Stimulated activated naive B cell treated with anti-CD40 and anti-IgM and Interleukin-4, amounts not matched to agents 10 μg/mL and 1 μg/mL and 100 μg/mL, for 72 hours (primary cell): Measurements from ENCODE around the gene PPL.

ENCODE experiments used
- ATAC-seq, 2 donors: fragments of 150-1000 bp; cut with Tn5 transposase; replicated peaks; 2 replicates each; pipeline ENCODE4 v1.10.0; 2021; ENCODE audit warnings: moderate library complexity in 1 of 2
- DNase-seq: peaks from one replicate; pipeline ENCODE4 v3.0.0; 2021
- H3K27ac Mint-ChIP-seq: one replicate; pipeline ENCODE4 v1.8.0; 2022; ENCODE audit warnings: mild to moderate bottlenecking, mixed read lengths
- H3K27me3 Mint-ChIP-seq, 2 donors: one replicate each; pipeline ENCODE4 v1.8.0; 2022; ENCODE audit warnings: mixed read lengths in 2 of 2
- H3K36me3 Mint-ChIP-seq, 2 donors: one replicate each; pipeline ENCODE4 v1.8.0; 2022; ENCODE audit warnings: mixed read lengths in 2 of 2, mild to moderate bottlenecking in 1 of 2
- H3K4me1 Mint-ChIP-seq, 2 donors: one replicate each; pipeline ENCODE4 v1.8.0; 2022; ENCODE audit warnings: mixed read lengths in 2 of 2, mild to moderate bottlenecking in 1 of 2
- H3K4me3 Mint-ChIP-seq, 2 donors: one replicate each; pipeline ENCODE4 v1.8.0; 2022; ENCODE audit warnings: mild to moderate bottlenecking in 2 of 2, mixed read lengths in 2 of 2, moderate library complexity in 1 of 2
- H3K9me3 Mint-ChIP-seq, 2 donors: one replicate each; pipeline ENCODE4 v1.8.0; 2022; ENCODE audit warnings: mixed read lengths in 2 of 2, mild to moderate bottlenecking in 1 of 2

The PPL gene

GRCh38 chr16:4946917-4947316, 10.0 kb upstream of the PPL start:
- no peaks in the 10 kb centered on the region for H3K9me3 Mint-ChIP-seq
- no peak overlapping the region for H3K27ac Mint-ChIP-seq
- H3K27me3 Mint-ChIP-seq = peaks cover 31 to 34% of the 10 kb centered on the region in 2 donors

GRCh38 chr16:4945560-4946502, 8.9 kb upstream of the PPL start:
- no peaks in the 10 kb centered on the region for H3K36me3 Mint-ChIP-seq
- H3K9me3 Mint-ChIP-seq = no peaks in the 10 kb centered on the region
- ATAC-seq = no peak
- DNase-seq = no peak
- H3K27ac Mint-ChIP-seq = no peak overlapping the region
- peaks cover 28 to 35% of the 10 kb centered on the region in 2 donors for H3K27me3 Mint-ChIP-seq
- H3K4me1 Mint-ChIP-seq = peaks cover 7 to 20% of the 10 kb centered on the region in 2 donors
- H3K4me3 Mint-ChIP-seq = no peak overlapping the region

More at GRCh38 chr16:4946917-4947316, 10.0 kb upstream of the PPL start:
- Mint-ChIP-seq H3K4me1 (peaks cover 7 to 20% of the 10 kb centered on the region in 2 donors), H3K36me3 (no peaks in the 10 kb centered on the region), H3K4me3 (no peak overlapping the region)
- DNase-seq = no peak
- ATAC-seq = no peak

GRCh38 chr16:4944333-4945281, 7.7 kb upstream of the PPL start:
- Mint-ChIP-seq H3K4me3 (peak overlapping the region in 1 of 2 donors; percentile 59), H3K27me3 (peaks cover 28 to 35% of the 10 kb centered on the region in 2 donors), H3K4me1 (peaks cover 7 to 20% of the 10 kb centered on the region in 2 donors), H3K9me3 (no peaks in the 10 kb centered on the region), H3K27ac (no peak overlapping the region), H3K36me3 (no peaks in the 10 kb centered on the region)
- no peak for DNase-seq
- peak; percentile 36 to 48 for ATAC-seq

- Mint-ChIP-seq H3K36me3 (no peaks in the 10 kb centered on the region), H3K9me3 (no peaks in the 10 kb centered on the region), H3K27ac (no peak overlapping the region), H3K27me3 (peaks cover 37 to 43% of the 10 kb centered on the region in 2 donors), H3K4me3 (no peak overlapping the region), H3K4me1 (peaks cover 9 to 17% of the 10 kb centered on the region in 2 donors)
- ATAC-seq = no peak
- DNase-seq = no peak
Observed at GRCh38 chr16:4942481-4942880, 5.5 kb upstream of the PPL start.

GRCh38 chr16:4940719-4941118, 3.8 kb upstream of the PPL start:
- H3K27me3 Mint-ChIP-seq = peaks cover 43% of the 10 kb centered on the region in 2 donors
- no peak overlapping the region for H3K4me3 Mint-ChIP-seq
- DNase-seq (no peak), ATAC-seq (no peak)
- peaks cover 13 to 27% of the 10 kb centered on the region in 2 donors for H3K4me1 Mint-ChIP-seq
- H3K9me3 Mint-ChIP-seq = no peaks in the 10 kb centered on the region
- no peak overlapping the region for H3K27ac Mint-ChIP-seq
- no peaks in the 10 kb centered on the region for H3K36me3 Mint-ChIP-seq

GRCh38 chr16:4938683-4939030, 1.7 kb upstream of the PPL start:
- H3K4me1 Mint-ChIP-seq = peaks cover 6 to 13% of the 10 kb centered on the region in 2 donors
- no peak overlapping the region for H3K27ac Mint-ChIP-seq
- H3K4me3 Mint-ChIP-seq = no peak overlapping the region
- peaks cover 49 to 50% of the 10 kb centered on the region in 2 donors for H3K27me3 Mint-ChIP-seq
- ATAC-seq (no peak), DNase-seq (no peak)
- H3K36me3 Mint-ChIP-seq = no peaks in the 10 kb centered on the region
- no peaks in the 10 kb centered on the region for H3K9me3 Mint-ChIP-seq

GRCh38 chr16:4937782-4938682, 1.1 kb upstream of the PPL start:
- Mint-ChIP-seq H3K4me1 (peaks cover 6 to 13% of the 10 kb centered on the region in 2 donors), H3K27me3 (peaks cover 51 to 56% of the 10 kb centered on the region in 2 donors), H3K9me3 (no peaks in the 10 kb centered on the region), H3K4me3 (peak overlapping the region; percentile 71 to 72), H3K27ac (no peak overlapping the region), H3K36me3 (no peaks in the 10 kb centered on the region)
- no peak for ATAC-seq
- no peak for DNase-seq

- ATAC-seq = peak; percentile 41 to 52
- H3K4me1 Mint-ChIP-seq = peaks cover 6 to 13% of the 10 kb centered on the region in 2 donors
- no peaks in the 10 kb centered on the region for H3K9me3 Mint-ChIP-seq
- H3K4me3 Mint-ChIP-seq = peak overlapping the region; percentile 81 to 85
- H3K27ac Mint-ChIP-seq = no peak overlapping the region
- peaks cover 53 to 57% of the 10 kb centered on the region in 2 donors for H3K27me3 Mint-ChIP-seq
- no peaks in the 10 kb centered on the region for H3K36me3 Mint-ChIP-seq
- DNase-seq = no peak
Observed at GRCh38 chr16:4936181-4936990, 562 bp downstream of the PPL start.

- Mint-ChIP-seq H3K4me3 (no peak overlapping the region), H3K36me3 (no peaks in the 10 kb centered on the region), H3K9me3 (no peaks in the 10 kb centered on the region), H3K27me3 (peaks cover 56 to 63% of the 10 kb centered on the region in 2 donors), H3K4me1 (peaks cover 6 to 13% of the 10 kb centered on the region in 2 donors), H3K27ac (no peak overlapping the region)
- no peak for DNase-seq
- no peak for ATAC-seq
Observed at GRCh38 chr16:4935241-4935855, 1.6 kb downstream of the PPL start.

- ATAC-seq (no peak), DNase-seq (no peak)
- H3K4me1 Mint-ChIP-seq = peaks cover 6 to 13% of the 10 kb centered on the region in 2 donors
- no peaks in the 10 kb centered on the region for H3K9me3 Mint-ChIP-seq
- H3K4me3 Mint-ChIP-seq = no peak overlapping the region
- peaks cover 57 to 63% of the 10 kb centered on the region in 2 donors for H3K27me3 Mint-ChIP-seq
- H3K27ac Mint-ChIP-seq = no peak overlapping the region
- H3K36me3 Mint-ChIP-seq = no peaks in the 10 kb centered on the region
Observed at GRCh38 chr16:4934591-4934990, 2.4 kb downstream of the PPL start.

- H3K9me3 Mint-ChIP-seq = peaks cover 0 to 3% of the 10 kb centered on the region in 2 donors
- H3K4me3 Mint-ChIP-seq = no peak overlapping the region
- H3K27ac Mint-ChIP-seq = no peak overlapping the region
- peaks cover 0 to 4% of the 10 kb centered on the region in 2 donors for H3K36me3 Mint-ChIP-seq
- peaks cover 54 to 66% of the 10 kb centered on the region in 2 donors for H3K27me3 Mint-ChIP-seq
- ATAC-seq (no peak), DNase-seq (no peak)
- H3K4me1 Mint-ChIP-seq = peaks cover 6 to 13% of the 10 kb centered on the region in 2 donors
Observed at GRCh38 chr16:4933871-4934395, 3.0 kb downstream of the PPL start.

- Mint-ChIP-seq H3K36me3 (peaks cover 0 to 4% of the 10 kb centered on the region in 2 donors), H3K27me3 (peaks cover 49 to 61% of the 10 kb centered on the region in 2 donors), H3K27ac (no peak overlapping the region), H3K4me1 (peaks cover 6 to 13% of the 10 kb centered on the region in 2 donors), H3K4me3 (no peak overlapping the region), H3K9me3 (peaks cover 0 to 3% of the 10 kb centered on the region in 2 donors)
- DNase-seq (no peak), ATAC-seq (no peak)
Observed at GRCh38 chr16:4933433-4933832, 3.5 kb downstream of the PPL start.
